Astrocyte (in vitro differentiated cells and primary cell): Measurements from ENCODE around the gene GIPC2.

Experiments
- CTCF ChIP-seq: IDR thresholded peaks from 2 replicates; pipeline ENCODE4 v1.5.1; 2011; ENCODE audit warnings: low read depth, mild to moderate bottlenecking, inconsistent platforms, low read length, moderate library complexity; ENCODE audit not compliant: insufficient read depth
- EZH2 ChIP-seq: IDR thresholded peaks from 2 replicates; pipeline ENCODE4 v1.6.1; 2012; ENCODE audit warnings: mild to moderate bottlenecking, low read length, inconsistent platforms; ENCODE audit not compliant: insufficient read depth

- TF ChIP-seq CTCF, result no peak
- no peak for TF ChIP-seq EZH2
Observed at GRCh38 chr1:78038491-78038939, 7.3 kb upstream of the GIPC2 start.
